ELR (cell line): Measurements from ENCODE around the gene DDB1.
A peak's percentile ranks its signal among the peaks of the same experiment; 100 is the strongest.

Experiments used
- DNase-seq: peaks from one replicate; pipeline ENCODE4 v3.0.0-alpha.2; 2015; ENCODE audit warnings: low read depth

Gene DDB1

DNA sequence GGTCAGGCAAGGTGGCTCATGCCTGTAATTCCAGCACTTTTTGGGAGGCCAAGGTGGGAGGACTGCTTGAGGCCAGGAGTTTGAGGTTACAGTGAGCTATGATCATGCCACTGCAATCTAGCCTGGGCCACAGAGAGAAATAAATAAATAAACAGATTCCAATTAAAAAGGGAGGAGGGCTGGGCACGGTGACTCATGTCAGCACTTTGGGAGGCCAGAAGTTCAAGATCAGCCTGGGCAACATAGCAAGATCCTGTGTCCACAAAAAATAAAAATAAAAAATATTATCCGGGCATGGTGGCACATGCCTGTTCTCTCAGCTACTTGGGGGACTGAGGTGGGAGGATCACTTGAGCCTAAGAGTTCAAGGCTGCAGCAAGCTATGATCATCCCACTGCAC lies 21.3 kb upstream of the DDB1 start:
- no peak for DNase-seq

DNA sequence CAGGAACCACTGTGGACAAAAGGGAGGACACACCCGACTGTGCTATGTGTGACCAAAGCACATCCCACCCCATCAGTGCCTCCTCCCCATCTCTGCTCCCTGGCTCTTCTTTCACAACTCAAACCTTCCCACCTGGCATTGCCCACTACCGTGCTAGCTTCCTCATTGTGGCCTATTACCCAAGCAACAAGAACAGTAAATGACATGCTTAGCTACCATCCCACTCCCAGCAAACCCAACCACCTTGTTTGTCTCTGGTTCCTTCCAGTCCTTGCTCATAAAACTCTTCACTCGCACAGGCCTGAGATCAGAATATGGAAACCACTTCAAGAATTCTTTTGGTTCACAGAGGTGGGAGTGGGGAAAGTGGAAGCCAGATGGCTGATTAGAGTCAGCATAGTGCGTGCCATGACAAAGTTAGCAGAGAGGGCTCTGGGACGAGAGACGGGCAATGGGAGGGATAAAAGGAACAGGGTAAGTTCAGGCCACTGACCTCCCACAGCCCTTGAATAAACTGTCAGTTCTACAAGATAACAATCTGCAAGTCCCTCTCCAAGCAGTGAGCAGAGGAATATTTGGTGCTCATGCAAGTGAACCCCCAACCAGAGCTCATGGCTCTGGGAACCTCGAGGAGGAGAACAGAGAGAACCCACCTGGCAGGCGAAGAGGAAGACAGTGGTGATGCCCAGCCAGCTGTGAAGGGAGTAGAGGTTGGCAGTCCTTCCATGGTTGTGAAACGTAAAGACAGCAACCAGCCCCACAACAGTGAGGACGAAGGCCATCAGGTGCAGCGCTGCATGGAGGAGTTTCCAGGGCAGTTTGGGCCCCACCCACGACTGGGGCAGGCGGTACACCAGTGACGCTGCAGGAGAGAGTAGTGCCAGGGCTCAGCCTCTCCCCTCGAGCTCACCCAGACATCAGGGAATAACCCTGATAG lies 20.5 kb upstream of the DDB1 start:
- no peak for DNase-seq

DNA sequence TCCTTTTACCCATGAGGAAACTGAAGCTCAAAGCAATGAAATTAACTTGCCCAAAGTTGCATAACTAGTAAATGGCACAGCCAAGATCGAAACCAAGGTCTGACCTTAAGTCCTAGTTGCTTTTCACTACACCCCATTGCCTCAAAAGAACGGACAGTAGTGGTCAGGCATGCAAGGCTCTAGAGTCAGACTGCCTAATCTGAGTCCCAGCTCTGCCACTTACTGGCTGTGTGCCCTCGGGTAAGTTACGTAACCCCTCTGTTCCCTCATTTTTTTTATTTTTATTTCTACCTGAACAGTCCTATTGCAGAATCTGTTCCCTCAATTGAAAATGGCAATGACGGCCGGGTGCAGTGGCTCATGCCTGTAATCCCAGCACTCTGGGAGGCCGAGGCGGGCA lies 19.1 kb upstream of the DDB1 start:
- DNase-seq: no peak

DNA sequence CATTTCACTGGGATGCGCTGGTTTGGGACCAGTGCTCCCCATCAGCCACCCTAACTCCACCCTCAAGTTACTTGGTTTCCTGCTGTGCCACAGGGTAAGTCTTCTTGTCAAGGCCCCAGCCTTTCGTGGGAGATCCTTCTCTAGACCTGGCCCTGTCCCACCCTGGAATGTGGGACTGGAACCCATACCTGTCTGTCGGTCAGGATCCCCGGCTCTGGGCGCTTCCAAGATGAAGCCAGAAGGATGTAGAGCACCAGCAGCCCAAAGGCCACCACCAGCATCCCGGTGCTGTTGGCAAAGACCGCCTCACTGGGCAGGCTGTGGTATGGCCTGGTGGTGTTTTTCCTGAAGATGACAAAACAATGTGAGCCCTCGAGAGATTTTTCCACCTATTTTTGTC lies 17.9 kb upstream of the DDB1 start:
- DNase-seq: no peak

DNA sequence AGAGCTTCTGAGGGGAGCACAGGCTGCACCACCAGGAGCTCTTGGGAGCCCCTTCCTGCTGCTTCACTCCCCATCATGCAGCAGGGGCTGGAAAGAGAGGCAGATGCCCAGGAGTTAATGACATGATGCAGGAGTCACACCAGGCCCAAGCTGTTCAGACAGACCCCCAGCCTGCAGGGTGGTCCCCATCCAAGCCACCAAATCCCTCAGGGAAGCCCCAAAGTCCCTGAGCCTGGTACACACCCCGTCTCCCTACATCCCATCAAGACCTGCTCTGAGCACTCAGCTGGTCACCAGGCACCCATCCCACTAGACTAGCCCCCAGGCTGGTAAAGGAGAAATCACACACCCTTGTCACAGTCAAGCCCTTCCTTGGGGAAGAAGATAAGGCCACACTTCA lies 17.4 kb upstream of the DDB1 start:
- DNase-seq: no peak

DNA sequence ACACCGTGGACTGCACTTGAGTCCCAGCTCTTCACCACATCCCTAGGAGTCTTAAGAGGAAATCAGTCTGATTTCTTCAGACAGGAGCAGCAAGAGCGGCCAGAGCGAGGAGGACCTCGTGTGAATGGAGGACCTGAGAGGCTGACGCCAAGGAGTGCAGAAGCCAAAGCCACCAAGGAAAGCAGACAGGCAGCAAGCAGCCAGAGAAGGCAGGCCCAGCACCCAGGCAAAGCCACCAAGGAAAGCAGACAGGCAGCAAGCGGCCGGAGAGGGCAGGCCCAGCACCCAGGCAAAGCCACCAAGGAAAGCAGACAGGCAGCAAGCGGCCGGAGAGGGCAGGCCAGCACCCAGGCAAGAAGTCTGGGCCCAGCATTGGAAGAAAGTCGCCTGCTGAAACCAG lies 17.0 kb upstream of the DDB1 start:
- no peak for DNase-seq

DNA sequence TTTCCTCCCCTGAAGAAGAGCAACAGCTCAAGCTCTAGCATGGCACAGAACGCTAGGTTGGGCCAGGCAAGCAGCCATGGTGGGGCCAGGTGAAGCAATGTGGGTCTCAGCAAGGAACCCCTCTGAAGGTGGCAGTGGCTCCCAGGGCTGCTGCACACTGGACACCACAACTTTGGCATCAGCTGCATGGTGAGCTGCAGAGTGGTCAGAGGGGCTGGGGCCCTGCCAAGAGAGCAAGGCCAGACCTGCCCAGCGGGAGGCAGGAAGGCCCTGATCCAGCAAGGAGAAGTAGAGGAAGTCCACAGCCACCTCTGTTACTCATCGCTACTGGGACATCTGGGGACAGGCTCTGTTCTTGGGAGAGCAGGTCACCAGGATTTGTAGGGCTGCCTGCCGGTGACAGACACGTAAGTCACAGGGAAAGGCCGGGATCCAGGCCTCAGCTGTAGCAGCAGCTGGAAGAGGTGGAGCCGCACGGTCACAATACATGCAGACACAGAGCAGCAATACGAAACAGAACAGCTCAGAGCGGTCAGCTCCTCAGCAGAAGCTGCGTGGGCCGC lies 16.4 kb upstream of the DDB1 start:
- DNase-seq: no peak

DNA sequence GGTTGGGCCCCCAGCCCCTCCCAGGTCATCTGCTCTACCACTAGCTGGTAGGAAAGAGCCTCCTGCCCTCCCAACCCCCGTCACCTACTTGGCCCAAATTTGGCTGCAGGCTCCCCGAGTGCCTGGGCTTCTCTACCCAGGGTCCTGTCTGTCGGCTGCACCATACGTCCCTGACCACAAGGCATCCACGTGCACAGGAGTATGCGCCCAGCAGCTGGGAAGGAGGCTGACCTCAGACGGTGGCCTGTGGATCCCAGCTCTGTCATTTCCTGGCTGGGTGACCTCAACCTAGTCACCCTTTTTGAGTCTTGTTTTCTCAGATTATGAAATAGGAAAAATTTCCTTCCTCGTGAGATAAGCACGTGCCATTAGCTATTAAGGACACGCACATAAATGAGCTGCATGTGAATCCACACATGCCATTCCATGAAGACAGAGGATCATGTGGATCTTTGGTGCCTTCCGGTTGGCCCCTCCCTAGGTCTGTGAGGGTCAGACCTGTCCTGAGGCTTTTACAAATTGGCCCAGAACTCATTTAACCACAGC lies 15.1 kb upstream of the DDB1 start:
- DNase-seq: peak; percentile 73

DNA sequence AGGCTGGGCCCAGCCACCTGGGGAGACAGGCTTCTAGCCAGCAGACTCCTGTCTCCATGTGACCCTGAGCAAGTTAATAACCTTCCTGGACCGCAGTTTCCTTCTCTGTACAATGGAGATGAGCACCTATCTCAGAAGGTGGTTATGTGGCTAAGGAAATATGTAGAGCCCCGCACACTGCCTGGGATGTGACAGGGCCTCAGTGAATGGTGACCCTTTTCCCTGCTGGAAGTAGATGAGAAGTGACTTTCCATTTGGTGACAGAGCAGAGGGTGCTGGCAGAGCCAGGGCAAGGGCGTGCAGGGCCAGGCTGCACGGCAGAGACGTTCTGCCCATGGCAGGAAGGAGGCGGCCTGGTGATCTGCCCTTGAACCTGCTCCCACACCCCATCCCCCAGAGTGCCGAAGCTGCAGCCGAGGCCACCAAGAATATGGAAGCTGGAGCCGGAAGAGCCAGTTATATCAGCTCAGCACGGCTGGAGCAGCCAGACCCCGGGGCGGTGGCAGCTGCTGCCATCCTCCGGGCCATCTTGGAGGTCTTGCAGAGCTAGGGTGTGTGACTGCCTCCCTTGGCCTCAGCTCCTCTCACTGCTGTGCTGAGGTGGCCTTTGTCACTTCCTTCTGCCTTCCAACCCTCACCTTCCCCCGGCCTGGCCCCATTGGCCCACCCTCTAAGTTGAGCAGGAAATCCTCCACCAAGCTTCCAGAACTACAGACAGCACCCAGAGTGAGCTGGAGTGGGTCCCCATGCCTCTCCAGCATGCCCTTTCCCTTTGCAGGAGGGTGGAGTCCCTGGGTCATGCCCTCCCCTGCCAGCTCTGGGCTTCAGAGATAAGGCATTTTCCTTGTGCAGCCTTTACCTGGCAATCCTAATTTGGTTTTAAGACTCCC lies 13.3 kb upstream of the DDB1 start:
- no peak for DNase-seq

DNA sequence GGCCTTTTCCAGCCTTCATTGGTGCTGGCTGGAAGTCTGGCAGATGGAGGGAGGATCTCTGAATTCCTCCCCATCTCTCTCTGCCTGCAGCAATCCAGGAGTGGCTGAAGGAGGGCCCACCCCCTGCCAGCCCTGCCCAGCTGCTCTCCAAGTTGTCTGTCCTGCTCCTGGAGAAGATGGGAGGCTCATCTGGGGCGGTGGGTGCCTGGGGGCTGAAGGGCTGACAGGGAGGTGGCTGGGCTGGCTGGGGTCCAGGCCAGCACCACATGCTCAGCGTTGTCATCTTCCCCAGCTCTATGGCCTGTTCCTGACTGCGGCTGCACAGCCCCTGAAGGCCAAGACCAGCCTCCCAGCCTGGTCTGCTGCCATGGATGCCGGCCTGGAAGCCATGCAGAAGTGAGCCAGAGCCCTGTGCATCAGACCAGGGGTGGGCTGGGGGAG lies 12.3 kb upstream of the DDB1 start:
- no peak for DNase-seq

DNA sequence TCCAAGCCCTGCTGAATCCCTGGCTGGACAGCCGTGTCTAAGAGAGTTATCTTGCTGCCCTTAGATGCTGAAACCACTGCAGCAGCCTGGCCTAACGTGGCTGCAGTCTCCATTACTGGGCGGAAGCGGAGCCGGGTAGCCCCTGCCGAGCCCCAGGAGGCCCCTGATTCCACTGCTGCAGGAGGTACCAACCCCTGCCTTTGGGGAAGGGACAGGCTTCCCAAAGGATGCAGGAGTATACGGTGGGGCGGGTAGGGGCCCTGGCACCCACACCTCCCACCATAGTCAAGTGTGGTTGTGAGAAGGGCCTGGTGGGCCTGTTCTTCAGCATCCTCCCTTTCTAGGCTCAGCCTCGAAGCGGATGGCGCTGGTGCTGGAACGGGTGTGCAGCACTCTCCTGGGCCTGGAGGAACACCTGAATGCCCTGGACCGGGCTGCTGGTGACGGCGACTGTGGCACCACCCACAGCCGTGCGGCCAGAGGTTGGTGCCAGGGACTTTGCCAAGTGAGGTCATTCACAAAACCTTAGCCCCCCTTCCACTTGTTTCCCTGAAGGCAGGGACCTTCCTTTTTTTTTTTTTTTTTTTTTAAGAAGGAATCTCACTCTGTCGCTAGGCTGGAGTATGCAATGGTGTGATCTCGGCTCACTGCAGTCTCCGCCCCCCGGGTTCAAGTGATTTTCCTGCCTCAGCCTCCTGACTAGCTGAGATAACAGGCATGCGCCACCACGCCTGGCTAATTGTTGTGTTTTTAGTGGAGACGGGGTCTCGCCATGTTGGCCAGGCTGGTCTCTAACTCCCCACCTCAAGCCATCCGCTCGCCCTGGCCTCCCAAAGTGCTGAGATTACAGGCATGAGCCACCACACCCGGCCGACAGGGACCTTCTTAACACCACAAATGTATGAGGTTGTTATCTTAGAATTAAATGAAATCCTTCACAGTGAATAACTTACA lies 11.2 kb upstream of the DDB1 start:
- no peak for DNase-seq

DNA sequence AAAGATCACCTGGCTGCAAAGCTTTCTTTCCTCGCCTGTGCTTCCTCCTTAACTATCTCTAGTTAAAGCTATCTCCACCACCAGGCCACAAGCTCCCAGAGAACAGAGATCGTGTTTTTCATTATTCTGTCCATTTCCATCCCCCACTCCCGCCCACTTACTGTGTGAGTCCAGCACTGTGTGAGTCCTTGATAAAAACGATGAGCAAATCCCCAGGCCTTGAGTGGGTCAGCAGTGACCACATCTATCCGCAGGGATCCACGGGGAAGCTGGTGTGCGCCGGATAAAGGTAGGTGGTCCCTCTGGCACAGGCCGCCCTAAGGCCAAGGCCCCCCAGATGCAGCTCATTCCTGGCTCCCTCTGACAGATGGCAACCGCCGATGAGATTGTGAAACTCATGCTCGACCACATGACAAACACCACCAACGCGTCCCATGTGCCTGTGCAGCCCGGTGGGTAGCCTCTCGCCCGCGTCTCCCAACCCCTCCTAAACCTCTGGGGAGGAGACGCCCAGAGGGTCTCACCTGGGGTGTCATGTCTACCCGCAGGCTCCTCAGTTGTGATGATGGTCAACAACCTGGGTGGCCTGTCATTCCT lies 9.4 kb upstream of the DDB1 start:
- DNase-seq: no peak

DNA sequence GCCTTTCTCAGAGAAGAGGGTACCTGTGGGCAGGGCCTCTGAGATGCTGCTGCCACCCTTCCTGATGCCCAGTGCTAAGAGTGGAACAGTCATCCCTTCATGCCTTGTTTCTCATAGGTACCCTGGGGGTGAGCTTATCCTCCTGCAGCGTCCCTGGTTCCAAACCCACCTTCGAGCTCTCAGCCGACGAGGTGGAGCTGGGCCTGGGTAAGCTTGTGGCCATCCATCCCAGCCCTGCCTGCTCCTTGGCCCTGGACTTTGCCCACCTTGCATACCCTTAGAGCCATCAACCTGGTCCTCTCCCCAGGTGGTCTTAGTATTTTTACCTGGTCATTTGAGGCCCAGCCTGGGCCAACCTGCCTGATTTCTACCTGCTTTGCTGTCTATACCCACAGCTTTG lies 8.8 kb upstream of the DDB1 start:
- DNase-seq: no peak

DNA sequence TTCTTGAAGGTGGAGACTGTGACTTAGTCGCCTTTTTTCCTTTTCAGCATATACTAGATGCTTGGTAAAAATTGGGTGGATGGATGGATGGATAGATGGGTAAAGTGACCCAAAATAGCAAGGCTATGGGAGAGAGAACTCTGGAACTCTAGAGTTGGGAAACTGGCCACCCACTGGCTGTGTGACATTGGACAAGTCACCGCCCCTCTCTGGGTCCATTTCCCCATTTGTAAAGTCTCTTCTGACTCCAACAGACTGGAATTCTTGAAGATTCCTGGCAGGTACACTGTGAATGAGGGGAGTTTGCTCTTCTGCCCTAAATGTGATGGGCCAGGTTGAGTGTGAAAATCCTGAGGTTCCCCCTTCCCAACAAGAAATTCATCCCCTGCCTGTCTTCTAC lies 8.1 kb upstream of the DDB1 start:
- no peak for DNase-seq

DNA sequence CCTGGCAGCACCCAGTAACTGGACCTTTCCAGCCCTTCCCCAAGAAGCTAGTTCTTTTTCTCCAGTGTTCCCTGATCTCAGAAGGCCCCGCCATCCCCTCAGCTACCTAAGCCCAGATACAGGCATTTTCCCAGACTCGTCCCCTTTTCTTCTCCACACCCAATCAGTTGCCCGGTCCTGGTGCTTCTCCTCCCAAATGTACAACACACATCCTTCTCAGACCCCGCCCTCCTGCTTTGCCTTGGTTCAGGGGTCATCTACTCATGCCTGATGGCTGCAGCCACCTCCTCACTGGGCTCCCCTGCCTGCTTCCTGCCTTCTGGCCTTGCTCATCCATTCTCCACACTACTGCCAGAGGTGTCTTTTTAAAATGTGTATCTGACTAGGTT lies 6.6 kb upstream of the DDB1 start:
- DNase-seq: no peak

DNA sequence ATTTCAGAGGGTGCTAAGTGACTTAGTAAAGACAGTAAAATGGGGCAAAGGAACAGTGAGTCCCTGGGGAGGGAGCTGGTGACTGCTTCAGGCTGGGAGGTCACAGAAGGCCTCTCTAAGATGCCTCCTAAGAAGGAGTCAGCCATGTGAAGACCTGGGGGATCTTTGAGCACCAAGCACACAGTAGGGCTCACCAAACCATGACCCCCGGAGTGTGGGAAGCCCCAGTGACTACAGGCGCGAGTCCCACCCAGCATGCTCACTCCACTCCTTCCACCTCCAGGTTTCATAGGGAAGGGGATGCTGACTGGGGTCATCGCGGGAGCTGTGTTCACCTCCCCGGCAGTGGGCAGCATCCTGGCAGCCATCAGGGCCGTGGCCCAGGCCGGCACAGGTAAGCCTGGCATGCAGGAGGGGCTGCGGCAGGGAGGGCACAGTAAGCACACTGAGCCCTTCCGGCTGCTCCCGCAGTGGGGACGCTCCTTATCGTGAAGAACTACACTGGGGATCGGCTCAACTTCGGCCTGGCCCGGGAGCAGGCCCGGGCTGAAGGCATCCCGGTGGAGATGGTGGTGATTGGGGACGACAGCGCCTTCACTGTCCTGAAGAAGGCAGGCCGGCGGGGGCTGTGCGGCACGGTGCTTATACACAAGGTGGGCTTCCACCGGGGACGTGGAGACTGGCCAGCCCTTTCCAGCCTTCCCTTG lies 6.0 kb upstream of the DDB1 start:
- no peak for DNase-seq

DNA sequence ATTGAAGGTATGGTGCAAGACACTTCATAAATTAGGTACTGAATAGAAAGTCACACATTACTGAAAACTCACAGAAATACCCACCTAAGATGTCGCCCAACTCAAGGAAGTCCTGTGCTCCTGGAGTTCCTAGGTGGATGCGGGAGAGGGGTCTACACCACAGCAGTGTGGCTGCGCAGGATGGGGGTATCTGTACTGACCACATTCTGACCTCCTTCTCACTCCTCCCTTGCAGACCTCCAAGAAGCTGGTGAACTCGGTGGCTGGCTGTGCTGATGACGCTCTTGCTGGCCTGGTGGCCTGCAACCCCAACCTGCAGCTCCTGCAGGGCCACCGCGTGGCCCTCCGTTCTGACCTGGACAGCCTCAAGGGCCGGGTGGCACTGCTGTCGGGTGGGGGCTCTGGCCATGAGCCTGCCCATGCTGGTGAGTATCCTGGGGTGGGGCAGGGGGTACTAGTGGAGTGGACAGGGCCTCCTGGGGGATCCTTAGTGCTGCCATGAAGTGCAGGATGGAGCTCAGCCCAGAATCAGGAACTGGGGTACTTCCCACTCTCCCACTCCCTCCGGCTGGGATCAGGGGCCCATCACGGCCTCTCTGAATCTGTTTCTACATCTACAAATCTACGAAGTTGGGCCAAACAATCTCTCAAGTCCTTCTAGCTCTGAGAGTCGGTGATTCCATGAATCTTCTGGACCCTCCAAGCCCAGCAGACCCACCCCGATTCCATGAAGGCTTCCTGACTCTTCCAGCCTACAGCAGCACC lies 5.0 kb upstream of the DDB1 start:
- no peak for DNase-seq

DNA sequence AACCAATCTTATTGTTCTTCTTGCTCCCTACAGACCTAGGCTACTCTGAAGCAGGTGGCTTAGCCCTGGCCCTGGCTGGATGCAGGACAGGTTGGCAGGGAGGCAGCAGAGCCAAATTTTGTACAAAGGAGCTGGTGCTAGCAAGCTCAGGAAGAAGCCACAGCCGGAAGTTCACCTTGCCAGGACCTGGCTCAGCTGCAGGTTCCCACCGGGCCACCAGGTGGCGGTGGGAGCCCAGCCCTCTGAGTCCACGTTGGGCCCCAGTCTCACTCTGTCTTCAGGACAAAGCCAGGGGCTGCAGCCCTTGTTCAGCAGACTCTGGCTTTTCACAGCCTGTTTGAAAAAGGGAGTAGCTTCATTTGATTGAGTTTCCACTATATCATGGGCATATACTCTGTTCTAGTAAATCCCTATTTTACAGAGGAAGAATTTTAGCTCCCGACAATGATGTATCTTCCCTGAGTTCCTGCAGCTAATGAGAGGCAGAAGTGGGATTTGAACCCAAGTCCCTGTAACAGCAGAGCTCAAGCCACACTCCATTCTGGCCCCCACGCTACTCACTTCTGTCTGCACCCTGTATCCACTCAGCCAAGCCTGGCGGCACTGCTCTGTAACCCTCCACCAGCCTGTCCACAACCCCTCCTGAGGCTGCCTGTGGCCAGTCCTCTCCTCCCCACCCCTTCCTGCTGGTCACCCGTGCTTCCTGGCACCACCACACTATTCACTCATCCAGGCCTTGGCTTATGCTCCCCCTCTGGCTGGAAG lies 3.4 kb upstream of the DDB1 start:
- peak; percentile 77 for DNase-seq

DNA sequence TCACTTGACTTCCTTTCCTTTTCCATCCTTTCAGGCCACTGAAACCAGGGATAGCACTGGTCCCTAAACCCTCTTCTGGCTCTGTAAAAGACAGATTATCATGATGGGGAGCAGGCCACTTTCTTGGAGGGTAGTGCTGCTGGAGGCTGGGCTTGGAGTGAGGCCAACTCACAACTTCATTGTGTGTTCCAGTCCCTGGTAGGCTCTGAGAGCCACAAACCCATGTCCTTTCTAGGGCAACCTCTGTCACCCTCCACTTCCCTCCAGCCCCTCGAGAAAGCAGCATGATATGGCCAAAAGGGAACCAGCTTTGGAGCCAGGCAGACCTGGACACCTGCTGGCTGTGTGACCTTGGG lies 2.4 kb upstream of the DDB1 start:
- DNase-seq: no peak
